GM12873 (cell line): ENCODE results near the gene JADE2.

Source experiments
- CTCF ChIP-seq: IDR thresholded peaks from 2 replicates; pipeline ENCODE4 v1.5.1; 2012; ENCODE audit warnings: low read depth, mild to moderate bottlenecking, moderate library complexity, low read length, control low read depth; ENCODE audit not compliant: insufficient read depth; ENCODE audit errors: missing control alignments

JADE2 gene

GRCh38 chr5:134545070-134545868 lies 19.8 kb downstream of the JADE2 start:
- TF ChIP-seq CTCF, result no peak

- no peak for TF ChIP-seq CTCF
These were observed 21.6 kb downstream of the JADE2 start for GRCh38 chr5:134547066-134547465.

DNA sequence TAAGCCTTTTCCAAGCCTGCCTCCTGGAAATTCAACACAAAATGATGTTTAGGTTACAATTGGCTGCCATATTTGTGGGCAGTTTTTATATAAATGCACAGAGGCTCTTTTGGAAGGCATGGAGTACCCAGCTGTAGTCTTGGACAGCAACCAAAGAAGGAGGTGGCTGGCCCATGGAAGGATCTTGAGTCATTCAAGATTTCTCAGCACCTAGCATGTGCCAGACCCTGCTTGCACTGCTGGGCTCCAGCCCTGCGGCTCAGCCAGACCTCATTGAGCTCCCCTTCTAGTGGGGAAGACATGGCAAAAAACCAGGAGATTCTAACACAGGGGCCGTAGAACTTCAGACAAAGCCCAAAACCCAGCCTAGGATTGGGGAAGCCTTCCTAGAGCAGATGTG lies 22.1 kb downstream of the JADE2 start:
- TF ChIP-seq CTCF, result no peak

DNA sequence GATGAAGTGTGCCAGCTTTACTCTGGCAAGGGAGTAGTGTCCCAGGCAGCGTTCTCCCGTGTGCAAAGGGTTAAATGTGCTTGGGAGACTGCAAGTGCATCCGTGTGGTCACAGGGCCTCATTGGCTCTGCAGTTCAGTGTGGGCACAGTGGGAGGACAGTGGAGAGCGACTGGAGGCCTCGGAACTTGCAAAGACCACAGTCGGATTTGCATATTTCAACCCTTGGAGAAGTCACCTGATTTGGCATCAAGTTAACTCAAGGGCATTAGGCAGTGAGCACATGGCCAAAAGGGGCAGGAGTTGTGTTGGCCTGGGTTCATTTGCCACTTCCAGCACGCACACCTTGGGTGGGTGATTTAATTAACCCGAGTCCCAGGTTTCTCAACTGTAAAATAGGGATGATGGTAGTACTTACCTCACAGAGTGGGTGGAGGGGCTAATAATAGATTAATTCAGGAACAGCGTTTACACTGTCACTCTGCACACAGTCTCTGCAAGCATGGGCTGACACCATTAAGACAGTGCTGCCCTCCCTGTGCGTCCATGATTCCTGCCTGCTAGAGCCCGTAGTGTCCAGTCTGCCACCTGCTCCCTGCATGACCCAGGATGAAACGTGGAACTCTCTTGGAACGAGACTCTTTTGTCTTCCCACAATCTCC lies 22.7 kb downstream of the JADE2 start:
- TF ChIP-seq CTCF, result no peak

DNA sequence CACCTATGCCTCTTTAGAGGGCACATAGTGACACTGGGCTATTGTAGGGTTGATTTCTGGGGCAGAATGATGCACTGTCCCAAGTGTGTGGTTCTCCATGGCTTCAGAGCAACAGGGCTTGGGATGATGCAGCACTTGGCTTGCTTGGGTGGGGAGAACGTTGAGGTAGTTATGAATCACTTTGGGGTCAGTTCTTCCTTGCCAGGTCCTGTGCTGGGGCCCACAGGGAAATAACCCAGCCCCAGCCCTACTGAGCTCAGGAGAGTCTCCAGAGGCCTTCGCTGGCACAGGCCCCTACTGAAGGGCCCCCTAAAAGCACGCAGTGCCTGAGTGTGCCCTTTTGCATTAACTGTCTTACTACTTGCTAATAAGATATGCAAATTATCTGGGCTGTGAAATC lies 24.2 kb downstream of the JADE2 start:
- TF ChIP-seq CTCF, result no peak

- TF ChIP-seq CTCF, result no peak
These were observed 25.1 kb downstream of the JADE2 start for GRCh38 chr5:134550271-134551214.

- TF ChIP-seq CTCF, result no peak
These were observed 26.4 kb downstream of the JADE2 start for GRCh38 chr5:134551901-134552300.
